ENCODE data around the gene OR2H2.

Gene OR2H2

GRCh38 chr6:29566856-29567255, 18.1 kb upstream of the OR2H2 start:
- H3K27me3 Mint-ChIP-seq (ENCODE audit: low read depth), result peaks cover 38% of the 10 kb centered on the region

GRCh38 chr6:29567541-29567940, 17.4 kb upstream of the OR2H2 start:
- H3K4me3 Mint-ChIP-seq, result no peak overlapping the region
- H3K27ac Mint-ChIP-seq, result no peak overlapping the region
- H3K27me3 Mint-ChIP-seq (ENCODE audit: low read depth), result peaks cover 36% of the 10 kb centered on the region
- H3K36me3 Mint-ChIP-seq (ENCODE audit: low read depth), result no peaks in the 10 kb centered on the region
- no peaks in the 10 kb centered on the region for H3K4me1 Mint-ChIP-seq (ENCODE audit: low read depth)
- no peaks in the 10 kb centered on the region for H3K9me3 Mint-ChIP-seq

More at GRCh38 chr6:29566856-29567255, 18.1 kb upstream of the OR2H2 start:
- H3K4me1 Mint-ChIP-seq (ENCODE audit: low read depth), result no peaks in the 10 kb centered on the region
- no peak overlapping the region for H3K4me3 Mint-ChIP-seq
- H3K9me3 Mint-ChIP-seq, result no peaks in the 10 kb centered on the region
- H3K36me3 Mint-ChIP-seq (ENCODE audit: low read depth), result no peaks in the 10 kb centered on the region
- H3K27ac Mint-ChIP-seq, result no peak overlapping the region

- Mint-ChIP-seq H3K27me3 (ENCODE audit: low read depth) (peaks cover 35% of the 10 kb centered on the region), H3K36me3 (ENCODE audit: low read depth) (no peaks in the 10 kb centered on the region), H3K4me3 (no peak overlapping the region), H3K27ac (no peak overlapping the region), H3K9me3 (no peaks in the 10 kb centered on the region), H3K4me1 (ENCODE audit: low read depth) (no peaks in the 10 kb centered on the region)
Observed at GRCh38 chr6:29567991-29568390, 16.9 kb upstream of the OR2H2 start.

GRCh38 chr6:29576056-29576455, 8.9 kb upstream of the OR2H2 start:
- no peak overlapping the region for H3K4me3 Mint-ChIP-seq
- H3K9me3 Mint-ChIP-seq, result no peaks in the 10 kb centered on the region
- no peak overlapping the region for H3K27ac Mint-ChIP-seq
- H3K36me3 Mint-ChIP-seq (ENCODE audit: low read depth), result no peaks in the 10 kb centered on the region
- H3K27me3 Mint-ChIP-seq (ENCODE audit: low read depth), result peaks cover 37% of the 10 kb centered on the region
- no peaks in the 10 kb centered on the region for H3K4me1 Mint-ChIP-seq (ENCODE audit: low read depth)

GRCh38 chr6:29577544-29577943, 7.4 kb upstream of the OR2H2 start:
- Mint-ChIP-seq H3K4me1 (ENCODE audit: low read depth) (no peaks in the 10 kb centered on the region), H3K36me3 (ENCODE audit: low read depth) (no peaks in the 10 kb centered on the region), H3K4me3 (no peak overlapping the region), H3K27me3 (ENCODE audit: low read depth) (peaks cover 32% of the 10 kb centered on the region), H3K9me3 (no peaks in the 10 kb centered on the region), H3K27ac (no peak overlapping the region)

- no peaks in the 10 kb centered on the region for H3K9me3 Mint-ChIP-seq
- no peak overlapping the region for H3K27ac Mint-ChIP-seq
- no peaks in the 10 kb centered on the region for H3K4me1 Mint-ChIP-seq (ENCODE audit: low read depth)
- H3K4me3 Mint-ChIP-seq, result no peak overlapping the region
- H3K36me3 Mint-ChIP-seq (ENCODE audit: low read depth), result no peaks in the 10 kb centered on the region
- peaks cover 35% of the 10 kb centered on the region for H3K27me3 Mint-ChIP-seq (ENCODE audit: low read depth)
Observed at GRCh38 chr6:29589423-29590048, 4.6 kb downstream of the OR2H2 start.

GRCh38 chr6:29590218-29590808, 5.4 kb downstream of the OR2H2 start:
- H3K27me3 Mint-ChIP-seq (ENCODE audit: low read depth), result peaks cover 41% of the 10 kb centered on the region

GRCh38 chr6:29591677-29592076, 6.8 kb downstream of the OR2H2 start:
- Mint-ChIP-seq H3K4me3 (no peak overlapping the region), H3K9me3 (no peaks in the 10 kb centered on the region), H3K4me1 (ENCODE audit: low read depth) (no peaks in the 10 kb centered on the region), H3K27me3 (ENCODE audit: low read depth) (peaks cover 41% of the 10 kb centered on the region), H3K36me3 (ENCODE audit: low read depth) (no peaks in the 10 kb centered on the region), H3K27ac (no peak overlapping the region)

More at GRCh38 chr6:29590218-29590808, 5.4 kb downstream of the OR2H2 start:
- H3K4me3 Mint-ChIP-seq, result no peak overlapping the region
- no peaks in the 10 kb centered on the region for H3K9me3 Mint-ChIP-seq
- H3K27ac Mint-ChIP-seq, result no peak overlapping the region
- no peaks in the 10 kb centered on the region for H3K36me3 Mint-ChIP-seq (ENCODE audit: low read depth)
- H3K4me1 Mint-ChIP-seq (ENCODE audit: low read depth), result no peaks in the 10 kb centered on the region

- H3K4me1 Mint-ChIP-seq (ENCODE audit: low read depth), result no peaks in the 10 kb centered on the region
- no peak overlapping the region for H3K4me3 Mint-ChIP-seq
- no peaks in the 10 kb centered on the region for H3K9me3 Mint-ChIP-seq
- H3K27ac Mint-ChIP-seq, result no peak overlapping the region
- peaks cover 29% of the 10 kb centered on the region for H3K27me3 Mint-ChIP-seq (ENCODE audit: low read depth)
- no peaks in the 10 kb centered on the region for H3K36me3 Mint-ChIP-seq (ENCODE audit: low read depth)
Observed at GRCh38 chr6:29593199-29593855, 8.4 kb downstream of the OR2H2 start.

GRCh38 chr6:29596381-29596900, 11.5 kb downstream of the OR2H2 start:
- peaks cover 15% of the 10 kb centered on the region for H3K27me3 Mint-ChIP-seq (ENCODE audit: low read depth)
- H3K4me1 Mint-ChIP-seq (ENCODE audit: low read depth), result no peaks in the 10 kb centered on the region
- no peak overlapping the region for H3K4me3 Mint-ChIP-seq
- H3K36me3 Mint-ChIP-seq (ENCODE audit: low read depth), result no peaks in the 10 kb centered on the region
- no peaks in the 10 kb centered on the region for H3K9me3 Mint-ChIP-seq
- no peak overlapping the region for H3K27ac Mint-ChIP-seq

GRCh38 chr6:29597184-29597583, 12.3 kb downstream of the OR2H2 start:
- Mint-ChIP-seq H3K36me3 (ENCODE audit: low read depth) (no peaks in the 10 kb centered on the region), H3K27me3 (ENCODE audit: low read depth) (peaks cover 10% of the 10 kb centered on the region), H3K9me3 (no peaks in the 10 kb centered on the region), H3K27ac (no peak overlapping the region), H3K4me3 (no peak overlapping the region), H3K4me1 (ENCODE audit: low read depth) (no peaks in the 10 kb centered on the region)

- Mint-ChIP-seq H3K27me3 (ENCODE audit: low read depth) (peaks cover 10% of the 10 kb centered on the region), H3K27ac (no peak overlapping the region), H3K36me3 (ENCODE audit: low read depth) (peaks cover 4% of the 10 kb centered on the region)
Observed at GRCh38 chr6:29598172-29598747, 13.3 kb downstream of the OR2H2 start.

GRCh38 chr6:29602564-29603361, 17.8 kb downstream of the OR2H2 start:
- Mint-ChIP-seq H3K4me1 (ENCODE audit: low read depth) (no peaks in the 10 kb centered on the region), H3K9me3 (no peaks in the 10 kb centered on the region), H3K4me3 (no peak overlapping the region), H3K27me3 (ENCODE audit: low read depth) (no peaks in the 10 kb centered on the region), H3K36me3 (ENCODE audit: low read depth) (peaks cover 11% of the 10 kb centered on the region), H3K27ac (no peak overlapping the region)

More at GRCh38 chr6:29598172-29598747, 13.3 kb downstream of the OR2H2 start:
- no peaks in the 10 kb centered on the region for H3K9me3 Mint-ChIP-seq
- no peak overlapping the region for H3K4me3 Mint-ChIP-seq
- H3K4me1 Mint-ChIP-seq (ENCODE audit: low read depth), result no peaks in the 10 kb centered on the region

GRCh38 chr6:29603456-29603855, 18.5 kb downstream of the OR2H2 start:
- H3K4me3 Mint-ChIP-seq, result no peak overlapping the region
- H3K36me3 Mint-ChIP-seq (ENCODE audit: low read depth), result peaks cover 11% of the 10 kb centered on the region
- no peaks in the 10 kb centered on the region for H3K27me3 Mint-ChIP-seq (ENCODE audit: low read depth)
- no peaks in the 10 kb centered on the region for H3K9me3 Mint-ChIP-seq
- H3K4me1 Mint-ChIP-seq (ENCODE audit: low read depth), result no peaks in the 10 kb centered on the region
- no peak overlapping the region for H3K27ac Mint-ChIP-seq
